HG02840 (cell line): ENCODE measurements around the gene CAV1.

ENCODE experiments used
- ATAC-seq: cut with Tn5 transposase; IDR thresholded peaks from one replicate; pipeline ENCODE4 v1.9.1; 2021; ENCODE audit warnings: mild to moderate bottlenecking, moderate library complexity, moderate number of reproducible peaks; ENCODE audit not compliant: unreplicated experiment, low FRiP score

CAV1 gene

GRCh38 chr7:116597384-116597783 lies 72.5 kb downstream of the CAV1 start:
- ATAC-seq: no peak

- no peak for ATAC-seq
These were observed 73.4 kb downstream of the CAV1 start for GRCh38 chr7:116598278-116598677.

- ATAC-seq: no peak
These were observed 74.0 kb downstream of the CAV1 start for GRCh38 chr7:116598861-116599260.

GRCh38 chr7:116601426-116601825 lies 76.6 kb downstream of the CAV1 start:
- no peak for ATAC-seq

DNA sequence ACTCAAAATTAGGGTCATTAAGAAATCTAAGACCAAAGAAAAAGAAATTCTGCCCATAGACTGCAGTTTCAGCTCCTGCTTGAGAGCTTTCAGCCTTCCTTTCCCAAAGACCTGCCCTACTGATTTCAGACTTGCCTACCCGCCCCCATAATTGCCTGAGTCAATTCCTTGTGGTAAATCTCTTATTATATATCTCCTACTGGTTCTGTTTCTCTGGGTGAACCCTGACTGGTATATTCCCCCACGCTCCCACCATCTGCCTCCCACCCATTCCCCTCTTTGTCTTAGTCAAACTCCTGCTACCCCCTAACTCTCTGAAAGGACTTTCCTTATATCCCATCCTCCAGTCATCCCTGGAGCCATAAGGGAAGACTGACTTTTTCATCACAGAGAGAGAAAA lies 82.5 kb downstream of the CAV1 start:
- ATAC-seq: no peak

- ATAC-seq: no peak
These were observed 85.4 kb downstream of the CAV1 start for GRCh38 chr7:116610210-116610609.

DNA sequence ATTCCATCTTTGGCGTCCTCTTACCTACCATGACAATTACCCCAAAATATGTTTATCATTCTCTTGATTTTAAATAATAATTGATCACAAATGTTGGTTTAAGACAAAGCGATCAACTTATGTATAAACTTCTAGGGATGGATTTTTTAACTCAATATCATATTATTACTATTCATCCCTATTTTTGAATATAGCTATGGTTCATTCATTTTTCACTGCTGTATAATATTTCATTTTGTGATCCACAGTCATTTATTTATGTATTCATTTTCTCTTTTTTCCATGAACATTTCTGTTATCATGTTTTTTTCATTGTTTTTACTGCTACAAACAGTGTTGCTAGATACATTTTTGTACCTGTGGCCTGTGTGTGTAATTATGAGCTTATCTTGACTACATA lies 85.9 kb downstream of the CAV1 start:
- ATAC-seq: no peak
